Measurements from ENCODE around the gene UBTD1.

DNA sequence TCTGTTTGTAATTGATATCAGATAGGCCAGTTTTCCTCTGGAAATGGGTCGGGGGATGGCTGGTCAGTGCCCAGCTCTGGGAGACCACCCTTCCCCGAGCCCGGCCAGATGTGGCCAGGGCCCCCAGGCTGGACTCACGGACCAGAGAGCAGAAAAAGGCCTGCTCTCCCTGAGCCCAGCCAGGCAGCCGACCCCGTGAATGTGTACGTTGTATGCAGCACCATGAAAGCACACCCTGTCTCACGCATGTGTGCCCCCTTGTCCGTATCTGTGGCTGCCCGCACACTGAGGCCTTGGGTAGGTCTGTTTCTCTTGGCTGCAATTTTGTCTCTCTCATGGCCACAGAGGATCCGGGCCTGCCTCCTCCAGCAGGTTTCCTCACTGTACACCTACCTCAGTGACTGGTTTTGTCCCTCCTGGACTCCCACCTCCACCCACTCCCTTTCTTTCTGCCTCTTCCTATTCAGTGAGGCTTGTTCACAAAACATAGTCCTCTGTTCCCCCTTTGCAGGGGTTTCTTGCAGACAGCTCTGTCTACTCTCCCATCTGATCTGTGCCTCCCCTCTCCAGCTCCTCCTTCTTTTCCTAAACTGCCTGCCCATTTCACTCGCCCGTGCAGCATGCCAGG, 50.2 kb downstream of the UBTD1 start:
- TF ChIP-seq, protein P1, sequence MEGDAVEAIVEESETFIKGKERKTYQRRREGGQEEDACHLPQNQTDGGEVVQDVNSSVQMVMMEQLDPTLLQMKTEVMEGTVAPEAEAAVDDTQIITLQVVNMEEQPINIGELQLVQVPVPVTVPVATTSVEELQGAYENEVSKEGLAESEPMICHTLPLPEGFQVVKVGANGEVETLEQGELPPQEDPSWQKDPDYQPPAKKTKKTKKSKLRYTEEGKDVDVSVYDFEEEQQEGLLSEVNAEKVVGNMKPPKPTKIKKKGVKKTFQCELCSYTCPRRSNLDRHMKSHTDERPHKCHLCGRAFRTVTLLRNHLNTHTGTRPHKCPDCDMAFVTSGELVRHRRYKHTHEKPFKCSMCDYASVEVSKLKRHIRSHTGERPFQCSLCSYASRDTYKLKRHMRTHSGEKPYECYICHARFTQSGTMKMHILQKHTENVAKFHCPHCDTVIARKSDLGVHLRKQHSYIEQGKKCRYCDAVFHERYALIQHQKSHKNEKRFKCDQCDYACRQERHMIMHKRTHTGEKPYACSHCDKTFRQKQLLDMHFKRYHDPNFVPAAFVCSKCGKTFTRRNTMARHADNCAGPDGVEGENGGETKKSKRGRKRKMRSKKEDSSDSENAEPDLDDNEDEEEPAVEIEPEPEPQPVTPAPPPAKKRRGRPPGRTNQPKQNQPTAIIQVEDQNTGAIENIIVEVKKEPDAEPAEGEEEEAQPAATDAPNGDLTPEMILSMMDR (conservative IDR thresholded peaks at IDR 0.05 in 1 of 2, IDR thresholded peaks at IDR 0.05 in 1 of 2; ENCODE audit: extremely low read depth in 1 of 2, insufficient read depth in 1 of 2, low read depth in 1 of 2, low read length in 2 of 2), result no peak
- TF ChIP-seq EZH2 (IDR thresholded peaks at IDR 0.05; ENCODE audit: borderline replicate concordance, low read length), result no peak

Data from mammary epithelial cell (primary cell).